Smooth muscle cell (in vitro differentiated cells): ENCODE results near the gene MAML2. TPM values are rescaled to one million over a fixed set of nuclear protein-coding genes. Genes with fewer than 3 reads are reported as not detected.

Experiments used
- DNase-seq: peaks from one replicate; lab custom pipeline; 2025; ENCODE audit not compliant: unreplicated experiment; lab: John Stamatoyannopoulos, UW
- H2AFZ ChIP-seq: fragments of 200-600 bp; sonication (generic); 2 replicates; pipeline ENCODE4 v1.6.0; 2016; ENCODE audit warnings: antibody characterized with exemption, low read depth, mild to moderate bottlenecking
- H3F3A ChIP-seq: fragments of 200-600 bp; sonication (generic); 2 replicates; pipeline ENCODE4 v1.6.0; 2017; ENCODE audit warnings: antibody characterized with exemption, low read depth
- H3K27ac ChIP-seq: fragments of 200-600 bp; sonication (generic); 2 replicates; pipeline ENCODE4 v1.5.1; 2016; ENCODE audit warnings: low read depth, mild to moderate bottlenecking
- H3K27me3 ChIP-seq: fragments of 200-600 bp; sonication (generic); 2 replicates; pipeline ENCODE4 v1.6.1; 2016; ENCODE audit warnings: low read depth, mild to moderate bottlenecking
- H3K36me3 ChIP-seq: fragments of 200-600 bp; sonication (generic); 2 replicates; pipeline ENCODE4 v1.5.1; 2016; ENCODE audit warnings: low read depth
- H3K4me1 ChIP-seq: fragments of 200-600 bp; sonication (generic); 2 replicates; pipeline ENCODE4 v1.5.1; 2016; ENCODE audit warnings: low read depth
- H3K4me2 ChIP-seq: fragments of 200-600 bp; sonication (generic); 2 replicates; pipeline ENCODE4 v1.6.0; 2016; ENCODE audit warnings: mild to moderate bottlenecking
- H3K4me3 ChIP-seq: fragments of 200-600 bp; sonication (generic); 2 replicates; pipeline ENCODE4 v1.5.1; 2016; ENCODE audit warnings: mild to moderate bottlenecking
- H3K79me2 ChIP-seq: fragments of 200-600 bp; sonication (generic); 2 replicates; pipeline ENCODE4 v1.6.0; 2016; ENCODE audit warnings: low read depth, mild to moderate bottlenecking
- H3K9ac ChIP-seq: fragments of 200-600 bp; sonication (generic); 2 replicates; pipeline ENCODE4 v1.6.0; 2016; ENCODE audit warnings: low read depth
- H3K9me3 ChIP-seq: fragments of 200-600 bp; sonication (generic); replicated peaks from 2 replicates; pipeline ENCODE4 v1.5.1; 2016; ENCODE audit warnings: low read depth
- H4K20me1 ChIP-seq: fragments of 200-600 bp; sonication (generic); 2 replicates; pipeline ENCODE4 v1.6.0; 2016; ENCODE audit warnings: low read depth
- CTCF ChIP-seq: fragments of 200-600 bp; sonication (generic); IDR thresholded peaks from 2 replicates; pipeline ENCODE4 v1.5.1; 2017; ENCODE audit warnings: borderline replicate concordance, mild to moderate bottlenecking, antibody characterized with exemption; ENCODE audit not compliant: insufficient read depth, poor library complexity, severe bottlenecking
- WGBS: methylation state at CpG from one replicate; pipeline ENCODE4 v1.1.7; 2016; ENCODE audit warnings: low lambda C conversion rate; 5-methylcytosine and 5-hydroxymethylcytosine counted together
- polyA plus RNA-seq: library from polyadenylated mRNA; unstranded; fragments of >200 nt; fragmentation: Nextera tagmentation; extraction: Ambion mirVana; gene quantifications from 2 replicates; pipeline ENCODE4 v1.2.1, GENCODE V29; 2016
- total RNA-seq: library from RNA; depleted of rRNA; stranded (reverse); fragments of >200 nt; gene quantifications from 2 replicates; pipeline ENCODE4 v1.2.3, GENCODE V29; 2014

MAML2 gene
- total and polyA plus RNA-seq, 2 experiments from 2014 or later = 8.7 to 52.4 TPM

- no peak for DNase-seq
- WGBS = 91% methylated on average over 8 of the region's 8 CpGs
- TF ChIP-seq CTCF = no peak
- Histone ChIP-seq H3K79me2 (peaks cover 51% of the 10 kb centered on the region), H3K4me3 (no peak overlapping the region), H3K27me3 (no peaks in the 10 kb centered on the region), H3K27ac (no peak overlapping the region), H3F3A (no peaks in the 10 kb centered on the region), H3K4me1 (peaks cover 3% of the 10 kb centered on the region), H3K9me3 (no peaks in the 10 kb centered on the region), H4K20me1 (peaks cover 32% of the 10 kb centered on the region), H3K36me3 (no peaks in the 10 kb centered on the region), H3K4me2 (no peak overlapping the region), H3K9ac (no peak overlapping the region), H2AFZ (no peak overlapping the region)
Observed at GRCh38 chr11:96070453-96070852, 272.5 kb downstream of the MAML2 start.

- Histone ChIP-seq H3K9me3 (no peaks in the 10 kb centered on the region), H3K27ac (peak overlapping the region; percentile 24), H3K36me3 (no peaks in the 10 kb centered on the region), H3K79me2 (peaks cover 70% of the 10 kb centered on the region), H3K9ac (no peak overlapping the region), H3K27me3 (no peaks in the 10 kb centered on the region), H3K4me1 (peaks cover 6% of the 10 kb centered on the region), H3K4me3 (no peak overlapping the region), H4K20me1 (peaks cover 32% of the 10 kb centered on the region), H2AFZ (no peak overlapping the region), H3F3A (peaks cover 8% of the 10 kb centered on the region), H3K4me2 (no peak overlapping the region)
- DNase-seq = no peak
- WGBS = 79% methylated on average over 3 of the region's 3 CpGs
- TF ChIP-seq CTCF = no peak
Observed at GRCh38 chr11:96067160-96067559, 275.8 kb downstream of the MAML2 start.

- DNase-seq = no peak
- TF ChIP-seq CTCF = no peak
Observed at GRCh38 chr11:96065379-96065778, 277.6 kb downstream of the MAML2 start.

GRCh38 chr11:96063886-96064285 lies 279.1 kb downstream of the MAML2 start:
- H2AFZ ChIP-seq = no peak overlapping the region
- DNase-seq = no peak
- H3K27me3 ChIP-seq = no peaks in the 10 kb centered on the region
- H3K79me2 ChIP-seq = peaks cover 76% of the 10 kb centered on the region
- peaks cover 13% of the 10 kb centered on the region for H3K4me1 ChIP-seq
- H3K27ac ChIP-seq = peak overlapping the region; percentile 74
- H3F3A ChIP-seq = peaks cover 11% of the 10 kb centered on the region
- H3K4me2 ChIP-seq = no peak overlapping the region
- no peak overlapping the region for H3K4me3 ChIP-seq
- H3K36me3 ChIP-seq = no peaks in the 10 kb centered on the region
- peaks cover 22% of the 10 kb centered on the region for H4K20me1 ChIP-seq
- WGBS = 98% methylated on average over 2 of the region's 2 CpGs
- H3K9me3 ChIP-seq = no peaks in the 10 kb centered on the region
- no peak for TF ChIP-seq CTCF
- no peak overlapping the region for H3K9ac ChIP-seq

More at GRCh38 chr11:96065379-96065778, 277.6 kb downstream of the MAML2 start:
- no peaks in the 10 kb centered on the region for H3K36me3 ChIP-seq
- 97% methylated on average over 3 of the region's 3 CpGs for WGBS
- no peak overlapping the region for H2AFZ ChIP-seq
- H3F3A ChIP-seq = peaks cover 9% of the 10 kb centered on the region
- H3K9ac ChIP-seq = no peak overlapping the region
- H3K4me2 ChIP-seq = no peak overlapping the region
- H3K4me3 ChIP-seq = no peak overlapping the region
- peaks cover 13% of the 10 kb centered on the region for H3K4me1 ChIP-seq
- no peaks in the 10 kb centered on the region for H3K9me3 ChIP-seq
- H3K27ac ChIP-seq = peak overlapping the region; percentile 9
- no peaks in the 10 kb centered on the region for H3K27me3 ChIP-seq
- peaks cover 72% of the 10 kb centered on the region for H3K79me2 ChIP-seq
- H4K20me1 ChIP-seq = peaks cover 24% of the 10 kb centered on the region
